Astrocyte of the hippocampus (primary cell): ENCODE data around the gene TTLL4.

Source experiments
- DNase-seq: peaks from one replicate; pipeline ENCODE4 v3.0.0; 2011; ENCODE audit warnings: low read depth, low spot score

Gene TTLL4

GRCh38 chr2:218781691-218782527 is 71.3 kb downstream of the TTLL4 start, which contains the start of gene CYP27A1:
Gene CYP27A1, plus strand, starts transcription at chr2:218782147. Its CDS starts 36 bp downstream, at chr2:218782183.
- DNase-seq, result peak; percentile 68

GRCh38 chr2:218782528-218782844 is 71.9 kb downstream of the TTLL4 start:
- DNase-seq, result no peak

- DNase-seq, result no peak
Measured at GRCh38 chr2:218783688-218784087, 73.1 kb downstream of the TTLL4 start.

- DNase-seq, result no peak
Measured at GRCh38 chr2:218785103-218785502, 74.5 kb downstream of the TTLL4 start.

GRCh38 chr2:218786133-218786532 is 75.5 kb downstream of the TTLL4 start:
- DNase-seq, result no peak

GRCh38 chr2:218788529-218789255 is 78.1 kb downstream of the TTLL4 start:
- no peak for DNase-seq

GRCh38 chr2:218792433-218792832 is 81.8 kb downstream of the TTLL4 start:
- no peak for DNase-seq

GRCh38 chr2:218796691-218797090 is 86.1 kb downstream of the TTLL4 start:
- DNase-seq, result no peak

- DNase-seq, result peak; percentile 24
Measured at GRCh38 chr2:218798767-218799504, 88.3 kb downstream of the TTLL4 start.

- DNase-seq, result no peak
Measured at GRCh38 chr2:218799990-218800389, 89.4 kb downstream of the TTLL4 start.

GRCh38 chr2:218802386-218802994 is 91.9 kb downstream of the TTLL4 start:
- no peak for DNase-seq

GRCh38 chr2:218804817-218805216 is 94.2 kb downstream of the TTLL4 start:
- DNase-seq, result no peak
